GM04503 (cell line): ENCODE results near the gene DCAF5.

Experiments
- DNase-seq: peaks from one replicate; pipeline ENCODE4 v3.0.0-alpha.2; 2012; ENCODE audit warnings: low read depth

The DCAF5 gene

DNA sequence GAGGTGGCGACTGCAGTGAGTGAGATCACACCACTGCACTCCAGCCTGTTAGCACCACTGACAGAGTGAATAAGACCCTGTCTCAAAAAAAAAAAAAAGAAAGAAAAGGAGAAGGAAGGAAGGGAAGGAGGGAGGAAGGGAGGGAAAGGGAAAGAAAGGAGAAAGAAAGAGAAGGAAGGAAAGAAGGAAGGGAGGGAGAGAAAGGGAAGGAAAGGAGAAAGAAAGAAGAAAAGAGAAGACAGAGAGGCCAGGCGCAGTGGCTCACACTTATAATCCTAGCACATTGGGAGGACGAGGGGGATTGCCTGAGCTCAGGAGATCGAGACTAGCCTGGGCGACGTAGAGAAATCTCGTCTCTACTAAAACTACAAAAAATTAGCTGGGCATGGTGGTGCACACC is 13.2 kb downstream of the DCAF5 start:
- no peak for DNase-seq

DNA sequence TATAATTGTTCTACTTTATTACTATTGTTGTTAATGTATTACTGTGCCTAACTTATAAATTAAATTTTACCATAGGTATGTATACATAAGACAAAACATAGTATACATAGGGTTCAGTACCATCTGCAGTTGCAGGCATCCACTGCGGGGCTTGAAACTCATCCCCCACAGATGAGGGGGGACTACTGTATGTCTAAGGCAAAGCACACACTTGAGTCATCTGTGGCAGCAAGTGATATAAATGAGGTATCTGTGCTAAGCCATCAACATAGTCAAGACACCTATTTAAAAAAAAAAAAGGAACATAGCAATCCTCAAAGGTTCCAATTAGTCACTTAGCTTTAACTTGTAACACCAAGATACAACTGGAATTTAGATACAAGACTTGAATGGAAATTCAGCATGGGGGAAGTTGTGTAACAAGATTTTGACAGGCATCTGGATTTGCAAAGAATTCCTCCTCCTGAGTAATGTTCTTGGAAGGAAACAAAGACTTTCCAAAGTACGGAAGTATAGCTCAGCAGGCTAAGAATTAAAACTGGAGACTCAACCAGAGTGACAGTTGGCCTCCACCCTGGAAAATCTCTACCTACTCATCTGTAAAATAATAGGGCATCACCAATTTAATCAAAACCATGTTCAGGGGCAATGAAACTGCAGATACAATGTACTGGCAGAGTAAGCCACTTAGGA is 14.9 kb downstream of the DCAF5 start:
- DNase-seq = peak; percentile 57

DNA sequence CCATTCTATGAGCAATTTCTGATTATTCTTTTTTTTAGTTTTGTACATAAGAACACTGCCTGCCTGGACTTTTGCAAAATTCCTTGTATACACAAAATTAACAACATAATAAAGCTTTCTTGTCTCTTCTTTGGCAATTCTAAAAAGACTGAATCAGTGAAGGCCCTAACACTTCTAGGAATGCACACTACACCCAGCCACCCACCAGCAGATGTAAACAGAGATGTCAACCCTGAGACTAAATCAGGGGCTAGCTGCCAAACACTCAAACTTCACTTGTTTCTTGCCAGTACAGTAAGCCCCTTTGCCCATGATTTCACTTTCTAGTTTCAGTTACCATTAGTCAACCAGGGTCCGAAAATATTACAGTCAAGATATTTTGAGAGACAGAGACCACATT is 15.5 kb downstream of the DCAF5 start:
- DNase-seq = no peak

DNA sequence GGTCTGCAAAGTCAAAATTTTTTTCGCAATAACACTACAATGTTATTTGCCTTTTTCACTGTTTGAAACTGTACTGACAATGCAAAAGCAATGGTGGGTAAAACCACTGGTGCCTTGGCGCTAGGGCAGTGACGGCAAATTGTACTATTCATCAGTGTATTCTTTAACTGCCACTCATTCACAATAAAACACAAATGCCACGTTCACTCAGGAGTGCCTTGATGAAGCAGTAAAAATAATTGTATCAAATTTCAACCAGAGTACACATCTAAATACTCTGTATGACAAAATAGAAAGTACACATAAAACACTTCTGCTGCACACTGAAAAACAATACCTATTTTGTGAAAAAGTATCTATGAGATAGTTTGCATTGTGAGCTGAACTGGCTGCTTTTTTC is 17.8 kb downstream of the DCAF5 start:
- DNase-seq = no peak

DNA sequence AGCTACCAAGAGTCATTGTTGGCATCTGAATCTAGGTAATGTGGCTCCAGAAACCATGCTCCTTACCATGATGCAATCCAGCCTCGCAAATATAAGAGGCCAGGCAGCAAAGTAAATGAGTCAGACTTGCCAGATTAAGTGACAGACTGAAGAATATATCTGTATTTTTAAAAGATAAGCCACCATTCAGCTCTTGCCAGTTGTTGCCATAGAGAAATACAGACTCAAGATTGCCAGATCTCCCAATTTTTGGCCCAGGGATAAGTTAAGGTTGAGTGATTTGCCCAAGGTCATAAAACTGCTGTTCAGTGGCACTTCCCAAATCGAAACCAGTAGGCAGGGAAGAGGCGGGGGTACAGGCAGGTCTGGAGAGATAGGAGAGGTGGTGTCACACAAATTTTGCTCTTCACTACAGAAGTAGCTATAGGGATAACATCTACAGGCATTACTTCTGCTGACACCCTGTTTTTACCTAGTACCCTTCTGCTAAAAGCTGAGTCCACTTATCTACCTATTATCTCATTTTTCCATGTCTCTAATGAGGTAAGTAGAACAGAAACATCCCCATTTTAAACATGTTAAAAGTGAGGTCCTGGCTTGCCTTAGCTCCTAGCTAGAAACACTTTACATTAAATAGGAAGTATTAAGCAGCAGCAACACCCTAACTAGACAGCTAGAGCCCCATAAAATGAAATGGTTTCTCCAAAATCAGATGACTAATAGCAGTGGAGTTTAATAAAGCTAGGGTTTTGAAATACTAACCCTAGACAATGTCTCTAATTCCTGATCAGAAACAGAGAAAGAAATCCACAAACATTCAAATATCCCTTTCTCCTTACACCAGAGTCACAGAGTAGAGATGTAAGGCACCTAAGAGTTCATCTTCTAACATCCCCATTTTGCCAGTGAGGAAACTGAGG is 19.5 kb downstream of the DCAF5 start:
- DNase-seq = peak; percentile 31

DNA sequence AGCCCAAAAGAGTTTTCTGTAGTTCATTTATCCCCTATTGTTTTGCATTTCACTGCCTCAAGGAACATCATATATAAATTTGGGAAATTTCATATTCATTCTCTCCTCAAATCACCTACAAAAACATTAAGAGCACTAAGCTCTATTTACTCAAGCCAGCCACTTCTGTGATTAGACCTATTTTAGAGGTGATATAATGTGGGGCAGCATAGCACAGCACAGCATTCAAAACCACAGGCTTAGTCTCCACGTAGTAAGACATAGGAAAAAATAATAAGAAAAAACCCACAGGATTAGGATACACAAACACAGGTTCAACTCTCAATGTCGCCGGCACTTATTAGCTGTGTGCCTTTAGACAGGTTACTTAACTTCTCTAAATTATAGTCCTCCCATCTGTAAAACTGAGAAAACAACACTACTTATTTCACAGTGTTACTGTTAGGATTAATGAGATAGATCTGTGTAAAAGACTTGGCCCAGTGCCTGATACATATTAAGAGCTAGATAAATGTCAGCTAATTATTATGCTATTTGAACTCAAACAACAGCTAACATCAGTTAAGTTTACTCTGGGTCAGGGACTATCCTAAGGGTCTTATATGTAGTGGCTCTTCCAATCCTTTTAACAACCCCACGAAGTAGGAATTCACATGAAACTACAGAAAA is 20.3 kb downstream of the DCAF5 start:
- no peak for DNase-seq

DNA sequence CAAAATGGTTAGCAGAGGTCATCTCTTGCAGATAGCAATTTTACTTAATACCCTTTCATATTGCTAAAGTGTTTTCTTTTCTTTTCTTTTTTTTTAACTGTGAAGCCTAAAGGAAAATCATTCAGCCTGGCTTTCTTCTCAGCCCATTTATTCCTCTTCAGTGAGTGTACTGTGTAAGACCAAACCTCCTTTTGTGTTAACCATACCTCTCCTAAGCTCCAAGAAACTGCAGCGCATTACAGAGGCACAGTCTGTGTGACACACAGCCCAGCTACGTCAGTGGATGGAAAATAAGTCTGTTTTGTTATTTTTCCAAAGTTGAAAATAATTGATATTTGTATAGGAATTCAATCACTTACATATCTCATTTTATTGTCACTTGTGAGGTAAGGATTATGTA is 21.7 kb downstream of the DCAF5 start:
- no peak for DNase-seq

DNA sequence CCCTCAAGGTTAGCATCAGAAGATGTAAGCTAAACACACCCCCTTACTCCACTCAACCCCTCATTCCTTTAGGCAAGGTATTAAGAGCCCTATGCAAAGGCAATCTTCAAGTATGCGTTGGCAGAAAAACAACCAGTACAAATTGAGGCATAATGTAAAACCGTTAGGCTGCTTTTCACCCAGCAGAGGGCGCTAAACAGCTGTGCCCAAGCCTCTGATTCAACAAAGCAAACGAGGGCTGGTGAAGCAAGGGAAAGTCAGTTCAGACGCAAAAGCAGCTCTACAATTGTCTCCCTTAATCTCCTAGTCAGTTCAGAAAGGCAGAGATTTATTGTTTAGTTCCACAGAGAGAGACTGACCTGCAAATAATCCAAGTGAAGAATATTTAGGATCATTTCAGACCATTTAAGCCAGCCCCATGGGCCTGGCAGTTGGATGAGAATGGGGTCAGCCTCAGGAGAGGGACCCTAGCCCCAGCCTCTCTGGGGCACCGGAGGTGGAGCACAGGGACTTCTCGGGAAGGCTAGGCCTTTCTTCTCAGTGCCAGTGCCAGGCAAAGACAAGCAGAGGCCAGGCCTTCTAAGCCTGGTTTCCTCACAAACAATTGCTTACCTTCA is 23.5 kb downstream of the DCAF5 start:
- peak; percentile 37 for DNase-seq

DNA sequence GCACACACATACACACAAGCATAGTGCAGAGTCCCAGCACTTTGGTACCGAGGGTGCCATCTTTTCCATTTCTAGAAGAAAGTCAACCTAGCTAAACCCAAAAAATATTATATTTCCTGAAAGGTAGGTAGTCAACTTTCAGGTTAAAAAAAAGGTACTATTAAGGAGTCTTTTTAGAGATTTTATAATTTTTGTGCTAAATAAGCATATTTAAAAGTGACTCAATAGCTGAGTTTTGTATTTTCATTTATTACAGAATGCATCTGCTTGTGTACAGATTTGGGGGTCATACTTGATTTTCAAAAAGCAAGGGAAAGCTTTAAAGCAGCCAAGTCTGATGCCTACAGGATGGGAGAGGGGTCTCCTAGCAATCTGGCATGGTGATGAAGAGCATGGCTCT is 34.6 kb downstream of the DCAF5 start:
- no peak for DNase-seq

DNA sequence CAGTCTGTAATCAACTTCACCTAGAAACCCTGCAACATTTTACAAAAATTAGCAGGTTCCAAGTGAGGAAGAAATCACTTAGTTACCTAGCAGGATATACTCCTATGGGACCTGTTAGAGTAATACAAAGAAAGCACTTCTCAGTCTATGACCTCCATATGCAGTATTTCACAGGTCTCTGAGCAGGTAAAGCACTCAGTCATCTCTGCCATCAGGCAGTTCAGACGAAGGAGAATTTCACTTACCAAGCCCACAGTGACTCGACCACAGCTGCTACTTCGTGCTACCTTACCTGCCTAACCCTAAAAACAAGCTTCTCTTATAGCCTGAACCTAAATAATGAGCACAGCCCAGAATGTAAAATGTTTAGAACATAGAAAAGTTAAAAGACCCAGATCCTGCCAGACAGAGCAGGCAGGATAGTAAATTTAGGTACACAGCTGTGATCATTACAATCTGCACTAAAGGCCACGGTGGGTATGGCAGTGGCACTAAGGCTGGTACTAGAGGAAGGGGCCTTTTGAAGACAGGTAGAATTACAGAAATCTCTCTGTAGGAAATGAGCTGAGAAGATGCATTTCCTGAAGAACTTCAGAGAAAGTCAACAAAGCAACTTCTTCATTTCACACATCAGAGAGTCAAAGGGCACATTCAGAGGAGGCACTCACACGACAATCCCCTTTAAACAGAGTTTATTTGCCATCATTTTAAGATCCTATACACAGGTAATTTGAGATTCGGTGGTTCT is 35.7 kb downstream of the DCAF5 start:
- no peak for DNase-seq

DNA sequence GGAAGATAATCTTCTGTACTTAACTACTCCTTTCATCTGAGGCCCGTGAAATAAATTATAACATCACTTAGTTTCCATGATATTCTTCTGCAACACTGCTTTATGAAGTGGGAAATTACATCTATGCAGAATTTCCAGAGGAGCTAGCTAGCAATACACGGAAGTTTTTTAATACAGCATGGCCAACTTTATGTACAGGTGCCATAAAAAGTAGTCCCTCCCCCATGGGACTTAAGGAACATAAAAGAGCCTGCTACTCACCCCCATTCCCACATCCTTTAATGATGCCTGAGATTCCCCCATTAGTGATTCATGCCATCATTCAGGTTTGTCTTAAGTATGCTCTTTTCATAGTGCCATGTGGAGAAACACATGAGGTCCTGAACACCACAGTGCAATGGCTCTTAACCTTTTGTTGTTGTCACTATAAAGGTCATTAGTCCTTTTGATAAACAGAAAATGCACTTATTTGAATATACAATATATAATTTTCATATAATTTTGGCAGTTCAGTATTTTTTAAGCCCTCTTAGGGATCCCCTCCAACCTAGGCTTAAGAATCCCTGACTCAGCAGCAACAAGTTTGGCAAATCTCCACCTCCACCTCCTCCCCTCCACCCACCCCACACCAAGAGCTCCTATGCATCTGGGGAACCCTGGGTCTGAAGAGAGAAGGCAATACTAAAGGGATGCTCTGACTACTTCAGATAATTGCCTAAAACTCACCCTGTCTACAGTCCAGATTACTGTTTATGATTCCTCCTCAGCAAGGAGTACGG is 37.3 kb downstream of the DCAF5 start:
- no peak for DNase-seq

DNA sequence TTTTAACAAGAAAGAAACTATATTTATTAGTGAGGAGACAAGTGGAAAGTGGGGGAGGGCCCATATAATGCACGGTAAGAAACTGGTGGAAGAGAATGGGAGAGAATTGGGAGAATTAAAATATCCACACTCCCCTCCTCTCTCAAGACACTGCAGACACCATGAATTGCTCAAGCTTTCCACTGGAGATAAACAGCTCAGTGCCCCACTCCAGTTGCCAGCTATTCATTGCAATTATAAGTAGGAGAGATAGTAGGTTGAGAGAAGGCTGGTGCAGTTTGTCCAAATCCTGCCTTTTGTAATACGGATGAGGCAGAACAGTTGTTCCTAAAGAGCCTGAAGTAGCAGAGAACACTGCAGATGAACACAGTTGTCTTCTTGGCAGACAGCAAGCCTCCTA is 38.2 kb downstream of the DCAF5 start:
- DNase-seq = no peak

DNA sequence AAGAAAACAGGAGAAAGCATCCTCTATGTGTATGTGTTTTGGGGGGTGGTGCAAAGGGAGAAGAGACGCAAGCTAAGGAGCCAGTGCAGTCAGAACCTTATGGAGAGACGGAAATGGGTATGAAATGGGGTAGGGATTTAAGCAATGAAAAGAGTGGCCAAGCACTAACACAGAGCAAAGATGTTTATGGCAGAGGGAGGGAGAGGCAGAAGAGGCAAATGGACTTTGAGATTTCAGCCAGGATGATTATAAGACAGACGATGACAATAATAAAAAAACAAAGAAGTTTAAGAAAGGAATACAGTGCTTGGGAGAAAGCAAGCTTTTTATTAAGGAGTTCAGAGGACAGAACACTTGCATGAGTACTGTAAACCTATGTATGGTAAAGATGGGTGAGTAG is 44.6 kb downstream of the DCAF5 start:
- DNase-seq = no peak

DNA sequence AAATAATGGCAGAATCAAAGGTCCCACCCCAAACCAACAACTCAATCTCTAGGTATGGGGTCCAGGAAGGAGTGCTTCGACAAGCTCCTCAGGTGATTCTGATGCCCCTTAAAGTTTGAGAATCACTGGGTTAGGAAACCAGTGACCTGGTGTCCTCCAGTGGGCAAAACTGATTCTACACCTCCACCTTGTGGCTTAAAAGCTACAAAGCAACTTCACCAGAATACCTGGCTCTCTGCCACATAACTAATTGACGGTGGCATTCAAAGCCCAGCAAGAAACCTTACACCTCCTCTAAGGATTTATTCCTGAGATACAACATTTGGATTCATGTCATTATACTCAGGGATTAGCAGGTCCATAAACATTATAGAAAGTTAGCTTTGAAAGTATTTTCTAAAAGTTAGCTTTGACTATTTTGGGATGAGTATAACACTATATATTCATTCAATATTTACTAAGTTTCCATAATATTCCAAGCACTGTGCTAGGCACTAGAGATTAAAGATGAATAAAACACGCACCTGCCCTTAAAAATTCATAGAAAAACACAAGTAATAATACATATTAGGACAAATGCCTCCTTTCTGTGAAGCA is 45.4 kb downstream of the DCAF5 start:
- DNase-seq = no peak

DNA sequence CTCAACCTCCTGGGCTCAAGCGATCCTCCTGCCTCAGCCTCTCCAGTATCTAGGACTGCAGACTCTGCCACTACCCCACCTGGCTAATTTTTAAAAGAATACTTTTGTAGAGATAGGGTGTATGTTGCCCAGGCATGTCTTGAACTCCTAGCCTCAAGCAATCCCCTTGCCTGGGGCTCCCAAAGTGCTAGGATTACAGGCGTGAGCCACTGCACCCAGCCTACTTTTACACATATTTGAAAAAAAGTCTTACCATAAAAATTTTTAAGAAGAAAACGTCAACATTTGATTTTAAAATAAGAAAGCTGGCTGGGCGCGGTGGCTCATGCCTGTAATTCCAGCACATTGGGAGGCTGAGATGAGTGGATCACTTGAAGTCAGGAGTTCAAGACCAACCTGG is 46.5 kb downstream of the DCAF5 start:
- no peak for DNase-seq

DNA sequence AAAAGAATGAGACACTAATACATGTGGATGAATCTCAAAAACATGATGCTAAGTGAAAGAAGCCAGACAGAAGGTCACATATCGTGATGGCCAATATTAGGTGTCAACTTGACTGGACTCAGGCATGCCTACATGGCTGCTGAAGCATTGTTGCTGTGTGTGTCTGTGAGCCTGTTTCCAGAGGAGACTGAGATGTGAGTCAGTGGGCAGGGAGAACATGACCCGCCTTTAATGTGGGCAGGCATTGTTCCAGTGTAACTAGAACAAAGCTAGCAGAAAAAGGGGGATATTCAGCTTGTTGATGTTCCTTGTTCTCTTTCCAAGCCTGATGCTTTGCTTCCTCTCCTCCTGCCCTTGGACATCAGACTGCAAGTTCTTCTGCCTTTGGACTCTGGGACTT is 47.6 kb downstream of the DCAF5 start:
- peak; percentile 29 for DNase-seq

DNA sequence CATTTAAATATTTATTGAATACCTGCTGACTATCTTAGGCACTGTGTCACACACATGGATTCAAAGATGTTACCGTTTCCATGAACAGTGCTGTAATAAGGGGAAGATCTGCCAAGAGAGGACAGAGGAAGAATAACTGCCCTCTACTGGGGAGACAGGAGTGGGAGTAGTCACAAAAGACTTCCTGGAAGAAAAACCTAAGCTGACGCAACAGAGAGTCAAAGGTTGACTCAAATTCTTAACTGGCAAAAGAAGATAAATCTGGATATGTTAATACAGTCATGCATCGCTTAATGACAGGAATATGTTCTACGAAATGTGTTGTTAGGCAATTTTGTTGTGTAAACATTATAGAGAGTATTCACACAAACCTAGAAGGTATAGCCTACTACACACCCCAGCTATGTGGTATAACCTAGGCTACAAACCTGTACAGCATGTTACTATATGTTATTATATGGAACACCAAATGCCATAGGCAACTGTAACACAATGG is 51.5 kb downstream of the DCAF5 start:
- peak; percentile 87 for DNase-seq

DNA sequence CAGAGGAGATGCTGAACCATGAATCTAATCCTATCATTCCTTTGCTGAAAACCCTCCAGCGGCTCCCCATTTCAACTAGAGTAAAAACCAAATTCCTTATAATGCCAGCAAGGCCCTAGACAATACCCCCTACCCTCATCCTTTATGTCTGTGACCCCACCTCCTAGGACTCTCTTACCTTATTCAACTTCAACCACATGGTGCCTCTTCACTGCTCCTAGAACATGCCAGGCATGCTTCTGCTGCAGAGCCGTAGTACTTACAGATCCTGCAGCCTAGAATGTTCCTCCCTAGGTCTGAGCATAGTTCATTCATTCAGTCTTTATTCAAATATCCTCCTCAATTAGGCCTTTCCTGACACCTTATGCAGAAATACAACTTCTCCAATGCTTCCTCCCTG is 54.9 kb downstream of the DCAF5 start:
- DNase-seq = no peak

DNA sequence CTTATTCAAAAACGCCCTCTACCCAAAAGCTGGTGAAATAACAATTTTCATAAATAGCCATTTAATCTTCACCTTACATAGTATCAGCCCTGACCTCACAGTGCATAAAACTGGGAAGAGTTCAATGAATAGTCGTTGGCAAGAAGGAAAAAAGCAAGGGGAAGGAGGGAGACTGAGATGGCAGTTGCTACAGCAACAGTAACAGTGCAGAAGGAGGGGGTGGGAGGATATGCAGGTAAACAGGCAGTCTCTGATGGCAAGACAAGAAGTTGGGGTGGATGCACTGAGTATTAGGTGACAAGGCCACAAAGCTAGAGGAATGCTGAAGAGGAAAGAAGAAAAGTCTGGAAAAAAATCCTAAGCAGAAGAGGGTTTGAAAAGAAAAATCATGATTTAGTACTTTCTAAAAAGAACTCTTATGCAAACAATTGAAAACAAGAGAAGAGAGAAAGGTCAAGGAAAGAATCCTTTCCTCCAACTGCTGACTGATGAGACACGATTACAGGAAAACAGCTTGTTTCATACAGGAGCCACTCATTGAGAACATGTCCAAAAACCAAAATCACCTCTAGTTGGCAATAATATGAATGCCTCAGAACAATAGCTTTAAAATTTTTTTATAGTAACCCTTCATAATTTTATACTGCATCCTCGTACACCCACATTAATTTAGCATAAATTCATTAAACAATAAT is 56.0 kb downstream of the DCAF5 start:
- DNase-seq = no peak

DNA sequence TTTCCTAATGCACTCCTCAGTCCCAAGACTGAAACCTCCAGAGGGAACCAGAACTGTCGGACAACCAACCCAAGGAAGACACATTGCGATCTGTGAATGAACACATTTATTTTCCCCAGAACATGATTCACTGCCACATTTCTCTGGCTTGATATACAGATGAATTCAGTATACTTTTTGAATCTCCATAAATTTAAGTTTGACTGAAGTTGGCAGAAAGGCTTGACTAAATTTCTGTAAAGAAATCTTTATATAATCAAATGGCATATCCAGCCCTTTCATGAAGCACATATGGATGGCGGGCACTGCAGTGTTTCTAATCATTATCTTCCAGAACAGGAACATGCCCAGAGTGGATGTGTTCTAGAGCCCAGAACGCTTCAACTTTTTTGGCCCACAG is 56.7 kb downstream of the DCAF5 start:
- DNase-seq = no peak
